Prostate gland (tissue), 2 donors: ENCODE results near the gene PTRHD1. TPM values are rescaled to one million over a fixed set of nuclear protein-coding genes. Genes with fewer than 3 reads are reported as not detected.

Source experiments
- DNase-seq: peaks from one replicate; pipeline ENCODE4 v3.0.0-alpha.2; 2019; ENCODE audit warnings: low spot score
- H3K27ac ChIP-seq, 2 donors: fragments of 200-600 bp; sonication (generic); 2 replicates each; pipeline ENCODE4 v1.5.1; 2017 to 2019
- H3K27me3 ChIP-seq: fragments of 200-600 bp; sonication (generic); replicated peaks from 2 replicates; pipeline ENCODE4 v1.5.1; 2019; ENCODE audit not compliant: insufficient read depth
- H3K36me3 ChIP-seq, 2 donors: fragments of 200-600 bp; sonication (generic); 1 replicate in 1 of 2; 2 replicates in 1 of 2; pipeline versions ENCODE4 v1.5.1 to v1.8.1; 2017 to 2019
- H3K4me1 ChIP-seq: fragments of 200-600 bp; sonication (generic); replicated peaks from 2 replicates; pipeline ENCODE4 v1.5.1; 2019
- H3K4me3 ChIP-seq, 2 donors: fragments of 200-600 bp; sonication (generic); 2 replicates each; pipeline ENCODE4 v1.5.1; 2017 to 2019
- H3K9me3 ChIP-seq: fragments of 200-600 bp; sonication (generic); 2 replicates; pipeline ENCODE4 v1.5.1; 2017
- CTCF ChIP-seq, 4 experiments: fragments of 200-600 bp in 2 of 4; fragments of 450-650 bp in 2 of 4; sonication (generic) in 2 of 4; IDR thresholded peaks; 1 replicate in 3 of 4; 2 replicates in 1 of 4; pipeline ENCODE4 v1.5.1; 2016 to 2019; ENCODE audit warnings: antibody characterized with exemption in 4 of 4, mild to moderate bottlenecking in 2 of 4, moderate library complexity in 2 of 4
- POLR2A ChIP-seq: fragments of 450-650 bp; IDR thresholded peaks from one replicate; pipeline ENCODE4 v1.6.1; 2016; ENCODE audit warnings: antibody characterized with exemption, mild to moderate bottlenecking
- POLR2AphosphoS5 ChIP-seq: sonication (generic); formaldehyde crosslinking; IDR thresholded peaks from one replicate; pipeline ENCODE4 v1.6.1; 2017; ENCODE audit warnings: antibody characterized with exemption
- WGBS: methylation state at CpG from one replicate; pipeline ENCODE4 v1.1.5; 2018; 5-methylcytosine and 5-hydroxymethylcytosine counted together
- intact Hi-C: fragments of 100-400 bp; cut with DNase I; formaldehyde crosslinking; loops from one replicate; pipeline ENCODE4 v1.14.2; 2022
- total RNA-seq, 2 donors: library from RNA; depleted of rRNA; stranded (reverse); fragments of >200 nt; gene quantifications; one replicate each; pipeline ENCODE4 v1.1.0, GENCODE V29; 2016

PTRHD1 gene
- total RNA-seq, 2 donors from 2014 or later = 33.9 to 38.6 TPM

DNA sequence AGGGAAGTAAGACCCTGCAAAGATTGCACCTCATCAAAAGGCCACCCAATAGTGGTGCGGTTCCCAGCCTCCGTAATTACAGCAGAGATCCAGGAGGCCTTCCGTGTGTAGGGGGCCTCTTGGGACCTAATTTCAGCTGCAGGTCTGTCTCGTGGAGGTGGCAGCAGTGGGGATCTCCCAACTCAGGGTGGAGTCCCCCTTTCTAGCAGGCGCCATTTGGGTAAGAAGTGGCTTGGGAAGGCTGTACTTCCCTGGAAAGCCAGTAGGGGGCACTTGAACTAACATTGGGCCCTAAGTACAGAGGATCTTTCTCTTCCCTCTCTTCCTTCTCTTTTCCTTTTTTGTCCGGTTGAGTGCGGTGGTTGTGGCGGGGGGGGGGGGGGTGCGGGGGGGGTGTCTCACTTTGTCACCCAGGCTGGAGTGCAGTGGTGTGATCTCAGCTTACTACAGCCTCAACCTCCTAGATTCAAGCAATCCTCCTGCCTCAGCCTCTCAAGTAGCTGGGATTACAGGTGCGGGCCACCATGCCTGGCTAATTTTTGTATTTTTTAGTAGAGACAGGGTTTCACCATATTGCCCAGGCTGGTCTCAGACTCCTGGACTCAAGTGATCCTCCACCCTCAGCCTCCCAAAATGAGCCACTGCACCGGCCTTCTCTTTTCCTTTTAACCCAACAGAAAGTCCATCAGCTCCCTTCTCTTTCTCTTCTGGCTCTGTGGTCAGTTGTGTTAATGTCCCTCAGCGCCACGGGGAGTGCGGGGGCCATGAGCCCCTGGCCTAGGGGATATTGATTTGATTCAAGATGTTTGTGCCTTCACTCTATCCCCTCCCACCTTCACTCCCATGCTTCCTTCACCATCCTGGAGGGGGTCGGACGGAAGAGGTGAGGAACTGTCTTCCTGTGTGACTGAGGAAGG, 32.0 kb upstream of the PTRHD1 start:
- no peaks in the 10 kb centered on the region for H3K36me3 ChIP-seq
- TF ChIP-seq POLR2A = no peak
- no peak for TF ChIP-seq POLR2AphosphoS5
- TF ChIP-seq CTCF (IDR thresholded peaks at IDR 0.05) = no peak
- DNase-seq = no peak
- H3K27ac ChIP-seq = no peak overlapping the region
- intact Hi-C loops = no loop called here
- no peaks in the 10 kb centered on the region for H3K27me3 ChIP-seq
- H3K9me3 ChIP-seq = no peaks in the 10 kb centered on the region
- WGBS = 83% methylated on average over 16 of the region's 16 CpGs
- H3K4me1 ChIP-seq = no peaks in the 10 kb centered on the region
- H3K4me3 ChIP-seq = no peak overlapping the region

GRCh38 chr2:24824071-24824588, 30.9 kb upstream of the PTRHD1 start:
- H3K4me1 ChIP-seq = no peaks in the 10 kb centered on the region
- no peak for DNase-seq
- intact Hi-C loops = no loop called here
- no peaks in the 10 kb centered on the region for H3K36me3 ChIP-seq
- no peak overlapping the region for H3K27ac ChIP-seq
- no peak overlapping the region for H3K4me3 ChIP-seq
- H3K27me3 ChIP-seq = no peaks in the 10 kb centered on the region
- no peaks in the 10 kb centered on the region for H3K9me3 ChIP-seq
- WGBS = 91% methylated on average over 14 of the region's 14 CpGs
- no peak for TF ChIP-seq CTCF (IDR thresholded peaks at IDR 0.05)
- no peak for TF ChIP-seq POLR2A
- TF ChIP-seq POLR2AphosphoS5 = no peak

DNA sequence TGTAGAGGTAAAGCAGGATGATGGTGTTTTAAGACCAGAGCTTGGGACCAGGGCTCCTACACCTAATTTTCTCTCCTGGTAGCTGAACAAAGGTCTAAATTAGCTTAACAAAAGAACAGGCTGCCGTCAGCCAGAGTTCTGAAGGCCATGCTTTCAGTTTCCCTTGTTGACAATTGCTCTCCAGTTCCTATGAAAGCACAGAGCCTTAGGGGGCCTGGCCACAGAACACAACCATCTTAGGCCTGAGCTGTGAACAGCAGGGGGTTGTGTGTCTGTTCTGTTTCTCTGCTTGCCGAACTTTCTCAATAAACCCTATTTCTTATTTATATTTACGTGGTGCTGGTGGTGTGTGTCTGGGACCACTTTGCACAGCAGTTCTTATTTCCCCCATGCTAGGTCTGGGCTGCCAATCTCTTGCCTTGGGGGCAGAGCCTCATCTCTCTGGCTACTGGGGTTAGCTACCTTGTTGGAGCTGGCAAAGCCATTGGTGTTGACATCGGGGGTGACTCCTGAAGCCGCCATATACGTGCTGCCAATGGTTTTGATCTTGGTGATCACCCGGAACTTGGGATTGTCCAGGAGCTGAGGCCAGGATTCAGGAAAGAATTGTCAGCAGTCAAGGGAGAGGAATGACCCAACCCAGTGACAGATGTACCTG, 29.0 kb upstream of the PTRHD1 start:
- no peaks in the 10 kb centered on the region for H3K36me3 ChIP-seq
- no peak overlapping the region for H3K4me3 ChIP-seq
- intact Hi-C loops = no loop called here
- no peaks in the 10 kb centered on the region for H3K4me1 ChIP-seq
- DNase-seq = no peak
- no peak for TF ChIP-seq CTCF (IDR thresholded peaks at IDR 0.05)
- H3K27me3 ChIP-seq = no peaks in the 10 kb centered on the region
- H3K9me3 ChIP-seq = no peaks in the 10 kb centered on the region
- no peak overlapping the region for H3K27ac ChIP-seq
- 86% methylated on average over 7 of the region's 7 CpGs for WGBS

- Histone ChIP-seq H3K4me1 (no peaks in the 10 kb centered on the region), H3K9me3 (no peaks in the 10 kb centered on the region), H3K4me3 (no peak overlapping the region), H3K36me3 (no peaks in the 10 kb centered on the region), H3K27me3 (no peaks in the 10 kb centered on the region), H3K27ac (no peak overlapping the region)
- intact Hi-C loops = no loop called here
- 88% methylated on average over 15 of the region's 15 CpGs for WGBS
- TF ChIP-seq POLR2A (no peak), CTCF (IDR thresholded peaks at IDR 0.05) (no peak), POLR2AphosphoS5 (no peak)
- no peak for DNase-seq
Observed at GRCh38 chr2:24821433-24821891, 28.3 kb upstream of the PTRHD1 start.
